ENCODE results near the gene FIBP. TPM values are rescaled to one million over a fixed set of nuclear protein-coding genes. Genes with fewer than 3 reads are reported as not detected.

Gene FIBP
- total RNA-seq, 3 donors from 2014 or later, result 35.8 to 52.8 (median 47.0) TPM

DNA sequence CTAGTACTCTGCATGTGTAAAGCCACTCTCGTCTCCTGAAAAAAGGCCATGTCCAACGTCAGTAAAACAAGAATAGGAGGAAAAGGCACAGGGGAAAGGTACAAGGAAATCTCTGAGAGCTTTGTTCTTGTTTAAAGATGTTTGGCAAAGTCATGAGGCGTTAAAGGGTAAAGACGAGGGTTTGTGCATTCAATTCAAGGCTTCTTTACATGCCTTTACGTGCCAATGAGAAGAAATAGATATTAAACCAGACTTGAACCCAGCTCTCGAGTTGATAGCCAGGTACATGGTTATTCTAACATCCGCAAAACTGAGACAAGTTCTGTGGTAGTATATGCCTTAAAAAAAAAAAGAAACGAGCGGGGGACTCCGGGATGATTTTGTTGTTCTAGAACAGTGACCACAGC lies 29.6 kb downstream of the FIBP start:
- Histone ChIP-seq H3K36me3 (ENCODE audit: low read depth) (peaks cover 8% of the 10 kb centered on the region), H3K4me1 (ENCODE audit: low read depth) (peaks cover 34% of the 10 kb centered on the region), H3K9me3 (no peaks in the 10 kb centered on the region), H3K4me3 (peak overlapping the region; percentile 20)
- ATAC-seq (no peak), DNase-seq (no peak)
- TF ChIP-seq, protein P1, sequence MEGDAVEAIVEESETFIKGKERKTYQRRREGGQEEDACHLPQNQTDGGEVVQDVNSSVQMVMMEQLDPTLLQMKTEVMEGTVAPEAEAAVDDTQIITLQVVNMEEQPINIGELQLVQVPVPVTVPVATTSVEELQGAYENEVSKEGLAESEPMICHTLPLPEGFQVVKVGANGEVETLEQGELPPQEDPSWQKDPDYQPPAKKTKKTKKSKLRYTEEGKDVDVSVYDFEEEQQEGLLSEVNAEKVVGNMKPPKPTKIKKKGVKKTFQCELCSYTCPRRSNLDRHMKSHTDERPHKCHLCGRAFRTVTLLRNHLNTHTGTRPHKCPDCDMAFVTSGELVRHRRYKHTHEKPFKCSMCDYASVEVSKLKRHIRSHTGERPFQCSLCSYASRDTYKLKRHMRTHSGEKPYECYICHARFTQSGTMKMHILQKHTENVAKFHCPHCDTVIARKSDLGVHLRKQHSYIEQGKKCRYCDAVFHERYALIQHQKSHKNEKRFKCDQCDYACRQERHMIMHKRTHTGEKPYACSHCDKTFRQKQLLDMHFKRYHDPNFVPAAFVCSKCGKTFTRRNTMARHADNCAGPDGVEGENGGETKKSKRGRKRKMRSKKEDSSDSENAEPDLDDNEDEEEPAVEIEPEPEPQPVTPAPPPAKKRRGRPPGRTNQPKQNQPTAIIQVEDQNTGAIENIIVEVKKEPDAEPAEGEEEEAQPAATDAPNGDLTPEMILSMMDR (IDR thresholded peaks at IDR 0.05), result no peak
- intact Hi-C loops (cut with DNase I, micrococcal nuclease), result no loop called here

DNA sequence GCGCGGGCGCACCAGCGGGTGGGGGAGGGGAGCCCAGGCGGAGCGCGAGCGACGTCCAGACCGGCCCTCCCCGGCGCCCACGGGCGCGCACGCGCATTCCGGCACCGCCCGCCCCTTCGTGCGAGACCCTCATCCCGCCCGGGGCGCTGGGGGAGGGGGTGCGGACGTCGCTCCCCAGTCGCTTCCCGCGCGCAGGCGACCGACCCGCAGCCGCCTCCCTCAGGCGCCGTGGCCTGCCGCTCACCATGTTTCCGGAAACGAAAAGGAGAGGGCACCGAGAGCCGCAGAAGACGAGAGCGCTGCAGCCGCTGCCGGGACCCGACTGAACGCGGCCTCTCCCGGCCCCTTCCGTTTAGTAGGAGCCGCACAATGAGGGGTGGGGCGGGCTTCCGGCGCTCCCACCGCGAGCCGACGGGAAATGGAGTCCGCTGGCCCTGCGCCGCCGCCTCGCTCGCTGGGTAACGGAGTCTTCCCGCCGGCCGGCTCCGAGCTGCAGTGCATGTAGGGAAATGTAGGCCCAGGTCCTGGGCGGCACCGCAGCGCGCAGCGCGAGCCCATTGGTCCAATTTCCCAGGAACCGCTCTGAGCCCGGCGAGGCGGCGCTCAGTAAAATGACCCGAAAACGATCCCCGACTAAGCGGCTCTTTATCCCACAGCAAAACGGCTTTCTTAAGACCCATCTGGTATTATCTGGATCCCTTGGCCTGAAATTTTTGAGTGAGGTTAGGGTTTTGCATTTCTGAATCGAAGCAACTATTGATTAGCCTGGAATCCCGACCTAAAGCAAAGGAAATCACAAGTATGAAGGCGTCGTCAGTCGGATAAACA lies 30.2 kb downstream of the FIBP start, which contains the start of gene CFL1:
TSS of gene CFL1 (minus strand) at position 328 of the 828 bp plus-strand sequence. CDS start at position 247, 81 bp downstream.
- intact Hi-C loops (cut with DNase I, micrococcal nuclease), result no loop called here
- H3K4me3 ChIP-seq, result peak within 1 kb of the TSS; percentile 99
- DNase-seq (peak; percentile 97 to 99 (median 98)), ATAC-seq (peak; percentile 60)
- TF ChIP-seq, protein P1 (IDR thresholded peaks at IDR 0.05), result no peak
- H3K4me1 ChIP-seq (ENCODE audit: low read depth), result peaks cover 40% of the 10 kb centered on the region
- no peaks in the 10 kb centered on the region for H3K9me3 ChIP-seq
- H3K36me3 ChIP-seq (ENCODE audit: low read depth), result peaks cover 4% of the 10 kb centered on the region

- peaks cover 4% of the 10 kb centered on the region for H3K36me3 ChIP-seq (ENCODE audit: low read depth)
- ATAC-seq (no peak), DNase-seq (peak; percentile 70 to 86 (median 81))
- TF ChIP-seq, protein P1 (IDR thresholded peaks at IDR 0.05), result no peak
- peaks cover 46% of the 10 kb centered on the region for H3K4me1 ChIP-seq (ENCODE audit: low read depth)
- no peaks in the 10 kb centered on the region for H3K9me3 ChIP-seq
- H3K4me3 ChIP-seq, result peak overlapping the region; percentile 99
- intact Hi-C loops (cut with DNase I, micrococcal nuclease), result no loop called here
These were observed 30.8 kb downstream of the FIBP start for GRCh38 chr11:65857500-65857852.

DNA sequence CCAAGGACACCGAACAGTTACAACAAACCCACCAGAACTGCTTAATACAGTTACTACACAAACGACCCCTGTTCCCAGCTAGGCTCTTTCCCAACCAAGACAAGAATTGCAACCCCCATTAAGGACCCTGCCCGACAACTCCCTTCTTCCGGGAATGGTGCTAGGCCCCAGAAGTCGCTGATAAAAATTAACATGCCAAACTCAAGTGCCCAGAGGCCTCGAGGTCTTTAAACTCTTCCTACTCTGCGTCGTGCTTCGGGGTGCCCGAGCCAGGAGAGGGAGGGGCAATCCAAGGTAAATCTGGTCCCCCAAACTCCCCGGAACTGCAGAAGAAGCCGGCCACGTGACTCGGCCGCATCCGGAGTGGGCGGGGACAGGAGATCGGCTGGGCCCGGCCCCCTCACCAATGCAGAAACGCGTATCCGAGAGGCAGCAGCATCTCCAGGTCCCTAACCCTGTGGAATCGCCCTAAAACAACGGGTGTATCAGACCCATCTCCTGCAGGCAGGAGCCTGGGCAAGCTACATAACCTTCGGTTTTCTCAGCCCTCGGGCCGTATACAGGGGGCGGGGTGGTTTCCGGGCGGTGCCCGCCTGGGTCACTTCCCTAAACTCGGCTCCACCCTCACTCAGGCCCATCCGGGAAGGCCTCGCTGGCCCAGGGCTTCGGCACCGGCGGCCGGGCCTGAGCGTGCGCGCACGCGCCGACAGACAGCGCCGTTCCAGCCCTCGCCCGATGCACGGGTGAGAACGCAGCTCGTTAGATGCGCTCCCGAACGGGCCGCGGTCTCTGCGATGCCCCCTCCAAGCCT lies 31.4 kb downstream of the FIBP start:
- Histone ChIP-seq H3K9me3 (no peaks in the 10 kb centered on the region), H3K4me1 (ENCODE audit: low read depth) (peaks cover 51% of the 10 kb centered on the region), H3K4me3 (peak overlapping the region; percentile 99), H3K36me3 (ENCODE audit: low read depth) (peaks cover 4% of the 10 kb centered on the region)
- intact Hi-C loops (cut with DNase I, micrococcal nuclease), result no loop called here
- TF ChIP-seq, protein P1 (IDR thresholded peaks at IDR 0.05), result no peak
- DNase-seq (peak; percentile 91 to 93 (median 91)), ATAC-seq (peak; percentile 33)

GRCh38 chr11:65855927-65856363 lies 32.3 kb downstream of the FIBP start:
- Histone ChIP-seq H3K4me1 (ENCODE audit: low read depth) (peaks cover 43% of the 10 kb centered on the region), H3K36me3 (ENCODE audit: low read depth) (peaks cover 4% of the 10 kb centered on the region), H3K4me3 (no peak overlapping the region), H3K9me3 (no peaks in the 10 kb centered on the region)
- DNase-seq (peak in 1 of 3 donors; percentile 35), ATAC-seq (no peak)
- intact Hi-C loops (cut with DNase I, micrococcal nuclease), result no loop called here
- TF ChIP-seq, protein P1 (IDR thresholded peaks at IDR 0.05), result no peak
